ENCODE results near the gene TIMELESS. TPM values are rescaled to one million over a fixed set of nuclear protein-coding genes. Genes with fewer than 3 reads are reported as not detected.
A peak's percentile ranks its signal among the peaks of the same experiment; 100 is the strongest.

Gene TIMELESS
- total and polyA plus RNA-seq, 9 of the 15 experiments (the other 6 are each of a cell fraction or from before 2014, with no cell fraction given) = 11.9 to 59.2 (median 35.8) TPM

- TF ChIP-seq E4F1 (CRISPR knock-in tag; IDR thresholded peaks at IDR 0.05; ENCODE audit: borderline replicate concordance) (no peak), CAMTA2 (CRISPR knock-in tag; conservative IDR thresholded peaks at IDR 0.05) (no peak), CEBPZ (IDR thresholded peaks at IDR 0.05; ENCODE audit: borderline replicate concordance, low read depth, low read length) (no peak), RREB1 (CRISPR knock-in tag; IDR thresholded peaks at IDR 0.05) (no peak), CTCF (IDR thresholded peaks at IDR 0.05 in 2 of 3, conservative IDR thresholded peaks at IDR 0.05 in 1 of 3; ENCODE audit: insufficient read depth in 2 of 3, low read depth in 1 of 3, low read length in 3 of 3) (peak; percentile 45 to 52 (median 50)), ZNF431 (CRISPR knock-in tag; IDR thresholded peaks at IDR 0.05) (no peak), MXD1 (CRISPR knock-in tag; IDR thresholded peaks at IDR 0.05; ENCODE audit: borderline replicate concordance, poor library complexity, severe bottlenecking) (peak; percentile 99), FOXK2 (conservative IDR thresholded peaks at IDR 0.05 in 1 of 2, IDR thresholded peaks at IDR 0.05 in 1 of 2; ENCODE audit: low read depth in 2 of 2) (peak; percentile 96 to 98), ZSCAN29 (IDR thresholded peaks at IDR 0.05) (peak; percentile 63), ZBTB17 (CRISPR knock-in tag; IDR thresholded peaks at IDR 0.05) (no peak), TRIM24 (IDR thresholded peaks at IDR 0.05) (no peak), HDGF (IDR thresholded peaks at IDR 0.05) (no peak), ZNF184 (CRISPR knock-in tag; IDR thresholded peaks at IDR 0.05) (no peak)
These were observed 19.2 kb upstream of the TIMELESS start, which contains the start of gene SPRYD4 (continued) for GRCh38 chr12:56468216-56469006.
